SKM-1 (cell line): Measurements from ENCODE around the gene CMIP.
"Not testable (repeated sequence)": the region's sequence is repeated elsewhere in the genome, so short reads cannot be mapped to it uniquely, and the experiment has no call there.

ENCODE experiments used
- DNase-seq: peaks from one replicate; lab custom pipeline; 2025; ENCODE audit not compliant: unreplicated experiment; lab: John Stamatoyannopoulos, UW

CMIP gene

DNA sequence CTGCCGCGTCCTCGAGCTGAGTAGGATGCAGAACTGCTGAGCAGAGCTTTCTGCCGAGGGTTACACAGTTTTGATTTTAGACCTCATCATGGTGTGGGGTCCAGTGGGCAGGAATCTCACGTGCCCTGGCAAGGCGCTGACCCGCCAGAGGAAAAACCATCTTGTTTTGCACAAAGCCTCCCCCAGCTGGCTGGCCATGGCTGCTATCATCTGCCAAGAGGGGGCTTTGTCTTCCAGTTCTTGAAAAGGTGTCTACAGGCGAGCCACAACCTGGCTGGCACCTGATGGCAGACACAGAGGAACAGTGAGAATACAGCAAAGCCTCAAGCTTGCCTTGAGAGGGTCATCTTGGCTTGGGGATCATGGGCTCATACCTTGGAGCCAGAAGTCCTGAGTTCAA is 118.3 kb downstream of the CMIP start:
- DNase-seq = no peak

DNA sequence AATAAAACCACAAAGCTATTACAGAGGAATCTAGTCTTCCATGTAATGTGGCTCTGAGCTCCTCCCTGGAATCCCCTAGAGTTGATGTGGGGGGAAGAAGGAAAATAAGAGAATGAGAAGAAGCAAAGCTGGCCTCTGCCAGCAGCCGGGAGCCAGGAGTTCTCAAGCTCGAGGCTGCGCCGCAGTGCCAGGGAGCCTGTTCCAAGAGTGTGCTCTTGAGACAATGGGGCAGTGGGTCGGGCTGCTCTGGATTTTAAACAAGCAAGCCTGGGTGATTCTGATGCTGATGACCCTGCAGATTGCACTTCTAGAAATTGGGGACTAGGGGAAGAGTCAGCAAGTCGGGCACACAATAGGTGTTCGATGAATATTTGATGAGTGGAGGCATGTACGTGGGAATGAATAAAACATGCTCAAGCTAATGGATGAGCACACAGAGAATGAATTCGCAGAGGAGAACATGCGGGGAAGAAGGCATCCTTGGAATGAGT is 119.9 kb downstream of the CMIP start:
- no peak for DNase-seq

DNA sequence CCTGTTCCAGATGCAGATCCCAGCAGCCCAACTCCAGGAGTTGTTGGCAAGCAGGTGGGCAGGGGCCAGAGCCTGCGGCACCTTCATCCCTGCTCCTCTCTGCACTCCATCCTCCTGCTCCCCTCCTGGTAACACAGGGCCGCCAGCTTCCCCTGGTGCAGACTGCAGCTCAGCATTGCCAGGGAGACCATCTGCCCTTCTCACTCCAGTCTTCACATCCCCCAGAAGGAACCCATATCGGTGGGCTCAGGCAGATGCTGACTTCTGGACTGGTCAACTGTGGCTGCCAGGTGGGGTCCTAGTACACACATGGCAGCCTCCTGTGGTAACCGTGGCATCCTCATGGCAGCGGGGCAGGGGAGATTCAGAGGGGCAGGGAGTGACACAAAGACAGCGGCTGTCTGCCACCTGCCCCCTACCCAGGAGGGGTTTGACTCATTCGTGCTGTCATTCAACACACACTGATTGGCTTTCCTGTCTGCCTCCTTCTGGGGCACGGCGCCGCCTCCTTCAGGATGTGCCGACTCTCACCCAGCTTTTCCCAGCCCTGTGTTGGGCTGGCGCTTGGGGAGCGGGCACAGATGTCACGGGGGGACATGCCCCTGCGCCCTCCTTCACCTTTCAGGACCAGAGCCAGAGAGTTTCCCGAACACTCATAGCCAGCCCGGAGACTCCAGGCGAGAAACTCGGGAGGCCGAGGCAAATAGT is 120.9 kb downstream of the CMIP start:
- no peak for DNase-seq

DNA sequence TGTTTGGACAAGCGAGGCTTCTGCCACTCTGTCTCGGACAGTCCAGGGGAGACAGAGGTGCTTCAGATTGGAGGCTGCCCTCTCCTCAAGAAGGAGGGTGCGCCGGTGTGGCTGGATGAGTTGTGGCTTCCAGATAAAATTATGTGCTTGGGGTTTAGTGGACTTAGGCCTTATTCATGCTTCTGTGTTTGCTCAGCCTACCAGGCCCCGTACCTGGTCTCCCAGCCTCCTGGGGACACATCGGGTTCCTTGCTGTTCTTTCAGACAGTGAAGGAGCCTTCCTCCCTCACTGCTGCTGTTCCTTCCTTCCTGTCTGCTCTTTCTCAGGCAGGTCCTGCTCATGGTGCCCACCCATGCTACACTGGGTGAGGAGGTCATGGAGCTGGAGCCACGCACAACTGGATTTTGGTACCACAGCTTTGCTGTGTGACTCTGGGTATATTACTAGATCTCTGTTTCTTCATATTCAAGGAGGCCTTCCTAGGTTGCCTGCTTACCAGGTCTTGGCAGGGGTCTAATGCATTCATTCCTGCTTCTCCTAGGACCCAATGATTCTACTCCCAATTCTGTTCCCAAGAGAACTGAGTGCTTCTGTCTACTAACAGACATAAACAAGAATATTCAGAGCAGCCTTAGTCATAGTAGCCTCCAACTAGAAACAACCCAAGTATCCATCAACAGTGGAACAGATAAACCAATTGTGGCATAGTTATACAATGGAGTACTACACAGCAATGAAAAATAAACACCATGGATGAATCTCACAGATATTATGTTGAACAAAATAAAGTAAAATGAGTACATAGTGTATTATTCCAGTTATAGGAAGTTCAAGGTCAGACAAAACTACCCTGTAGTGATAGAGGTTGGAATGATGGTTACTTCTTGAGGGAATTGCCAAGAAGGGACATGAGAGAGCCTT is 121.7 kb downstream of the CMIP start:
- no peak for DNase-seq

DNA sequence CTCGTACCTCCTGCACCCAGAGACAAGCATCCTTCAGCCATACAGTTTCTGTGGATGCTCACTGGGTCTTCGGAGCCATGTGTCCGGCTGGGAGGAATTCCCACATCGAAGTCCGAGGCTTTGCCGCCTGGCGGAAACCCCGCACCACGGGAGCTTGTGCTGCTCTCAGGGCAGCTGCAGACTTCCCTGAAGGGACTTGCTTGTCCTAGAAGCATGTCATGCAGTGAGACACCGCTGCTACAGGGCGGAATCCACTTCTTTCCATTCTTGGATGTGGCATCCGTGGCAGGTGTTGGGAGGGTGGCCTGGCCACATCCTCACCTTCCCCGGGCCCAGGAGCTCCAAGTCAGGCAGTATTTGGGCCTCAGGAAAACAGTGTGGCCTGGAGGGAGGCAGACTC is 122.5 kb downstream of the CMIP start:
- no peak for DNase-seq

DNA sequence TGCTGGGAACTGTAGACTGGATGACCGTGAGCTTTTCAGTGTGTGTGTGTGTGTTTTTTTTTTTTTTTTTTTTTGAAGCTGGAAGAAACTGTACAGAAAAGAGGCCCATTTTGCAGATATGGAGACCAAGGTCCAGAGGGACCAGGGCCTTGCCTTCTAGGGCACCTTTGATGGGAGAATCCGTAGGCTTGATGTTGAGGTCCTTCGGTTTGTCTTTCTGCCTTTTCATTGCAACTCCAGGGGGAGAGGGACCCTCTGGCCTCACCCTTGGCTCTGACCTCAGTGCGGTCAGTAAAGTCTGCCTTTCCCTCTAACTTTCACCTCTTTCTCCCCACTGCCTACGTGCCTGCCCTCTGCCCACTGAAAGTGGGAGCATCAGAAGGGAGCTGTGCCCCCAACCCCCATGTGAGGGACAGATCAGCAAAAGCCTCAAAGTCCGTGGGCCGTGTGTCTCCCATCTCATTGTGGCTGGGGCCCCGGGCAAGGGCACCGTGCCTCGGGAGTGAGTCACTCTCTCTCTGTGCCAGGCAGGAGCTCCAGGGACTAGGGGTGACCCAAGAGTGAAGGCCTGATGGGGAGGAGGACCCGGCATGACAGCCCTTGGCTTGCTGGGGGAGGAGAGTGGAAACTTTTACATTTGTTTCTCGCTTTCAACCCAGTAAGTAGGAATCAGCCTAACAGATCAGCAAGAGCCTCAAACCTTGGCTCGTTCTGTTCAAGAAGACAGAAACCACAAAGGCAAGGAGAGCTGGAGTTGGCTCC is 123.6 kb downstream of the CMIP start:
- DNase-seq = no peak

DNA sequence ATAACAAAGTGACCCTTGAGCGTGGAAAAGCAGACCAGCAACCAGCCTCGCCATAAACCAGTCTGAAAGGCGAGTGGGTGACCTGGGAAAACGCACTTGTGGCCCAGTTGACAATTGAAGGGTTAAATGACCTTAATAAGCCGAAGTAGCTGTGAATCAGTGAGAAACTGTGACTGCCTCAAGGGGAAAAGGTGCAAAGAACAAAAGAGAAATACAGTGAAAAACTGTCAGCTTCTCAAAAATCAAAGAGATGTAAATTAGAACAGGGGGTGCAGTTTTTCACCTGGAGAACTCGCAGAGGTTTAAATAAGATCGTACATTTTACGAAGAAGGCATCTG is 124.1 kb downstream of the CMIP start:
- DNase-seq = no peak

DNA sequence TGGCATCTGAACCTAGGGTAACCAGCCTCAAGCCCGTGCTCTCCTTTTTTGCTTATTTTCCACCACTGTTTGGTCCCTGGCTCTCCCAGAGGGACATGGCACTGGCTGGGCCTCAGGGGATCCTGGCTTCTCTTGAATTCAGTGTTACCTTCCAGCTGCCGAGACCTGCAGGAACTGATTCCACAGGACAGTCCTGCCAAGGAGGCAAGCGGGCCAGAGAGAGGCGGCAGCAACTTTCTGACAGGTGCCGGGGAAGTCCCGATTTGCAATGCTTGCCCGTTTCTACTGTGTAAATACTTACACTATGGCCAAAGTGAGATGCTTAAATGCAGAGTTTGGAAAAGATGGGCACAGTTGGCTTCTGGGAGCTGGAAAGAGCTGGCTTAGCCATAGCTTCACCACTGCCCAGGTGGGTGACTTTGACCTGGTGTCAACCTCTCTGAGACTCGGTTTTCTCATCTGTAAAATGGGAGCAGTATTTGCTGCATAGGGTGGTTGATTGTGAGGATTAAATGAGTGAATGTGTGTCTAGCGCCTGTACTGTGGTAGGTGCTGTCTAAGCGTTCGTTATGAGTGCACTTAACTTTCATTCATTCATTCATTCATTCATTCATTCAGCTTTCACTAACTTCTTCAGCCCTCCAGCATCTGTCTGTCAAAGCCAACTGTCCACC is 124.9 kb downstream of the CMIP start:
- no peak for DNase-seq

DNA sequence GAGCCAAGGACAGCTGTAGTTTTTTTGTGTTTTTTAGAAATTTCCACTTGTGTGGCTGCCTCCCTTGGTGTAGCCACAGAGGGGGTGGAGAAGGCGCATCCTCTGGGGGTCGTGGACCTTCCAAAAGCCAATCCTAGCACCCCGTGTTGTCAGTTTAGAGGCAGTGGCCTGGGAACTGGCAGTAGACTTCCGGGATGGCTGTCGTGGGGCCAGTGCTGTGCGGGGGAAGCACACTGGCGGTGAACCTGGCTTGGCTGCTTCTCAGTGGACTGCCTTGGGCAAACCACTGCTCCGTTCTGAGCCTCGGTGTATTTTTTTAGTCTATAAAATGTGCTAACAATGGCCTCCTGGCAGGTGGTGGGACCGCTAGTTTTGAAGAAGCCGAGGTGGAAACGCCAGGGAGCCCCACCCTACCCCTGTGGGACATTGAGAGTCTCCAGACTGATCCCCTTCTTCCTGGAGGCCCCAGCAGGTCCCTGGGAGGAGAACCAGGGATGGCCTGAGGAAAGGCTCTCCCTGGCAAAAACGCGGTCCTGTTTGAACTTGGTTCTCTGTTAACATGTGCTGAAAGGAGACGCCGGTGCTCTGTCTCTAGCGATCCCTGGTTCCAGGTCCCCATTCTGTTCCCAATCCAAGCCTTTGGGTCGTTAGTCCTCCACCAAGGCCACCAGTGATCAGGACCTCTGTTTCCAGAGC is 125.7 kb downstream of the CMIP start:
- DNase-seq = no peak

DNA sequence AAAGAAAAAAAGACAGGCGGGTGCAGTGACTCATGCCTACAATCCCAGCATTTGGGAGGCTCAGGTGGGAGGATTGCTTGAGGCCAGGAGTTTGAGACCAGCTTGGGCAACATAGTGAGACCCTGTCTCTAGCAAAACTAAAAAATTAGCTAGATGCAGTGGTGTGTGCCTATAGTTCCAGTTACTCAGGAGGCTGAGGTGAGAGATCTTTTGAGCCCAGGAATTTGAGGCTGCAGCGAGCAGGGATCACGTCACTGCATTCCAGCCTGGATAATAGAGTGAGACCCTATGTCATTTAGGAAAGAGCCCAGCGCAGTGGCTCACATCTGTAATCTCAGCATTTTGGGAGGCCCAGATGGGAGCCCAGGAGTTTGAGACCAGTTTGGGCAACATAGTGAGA is 126.6 kb downstream of the CMIP start:
- DNase-seq = no peak

DNA sequence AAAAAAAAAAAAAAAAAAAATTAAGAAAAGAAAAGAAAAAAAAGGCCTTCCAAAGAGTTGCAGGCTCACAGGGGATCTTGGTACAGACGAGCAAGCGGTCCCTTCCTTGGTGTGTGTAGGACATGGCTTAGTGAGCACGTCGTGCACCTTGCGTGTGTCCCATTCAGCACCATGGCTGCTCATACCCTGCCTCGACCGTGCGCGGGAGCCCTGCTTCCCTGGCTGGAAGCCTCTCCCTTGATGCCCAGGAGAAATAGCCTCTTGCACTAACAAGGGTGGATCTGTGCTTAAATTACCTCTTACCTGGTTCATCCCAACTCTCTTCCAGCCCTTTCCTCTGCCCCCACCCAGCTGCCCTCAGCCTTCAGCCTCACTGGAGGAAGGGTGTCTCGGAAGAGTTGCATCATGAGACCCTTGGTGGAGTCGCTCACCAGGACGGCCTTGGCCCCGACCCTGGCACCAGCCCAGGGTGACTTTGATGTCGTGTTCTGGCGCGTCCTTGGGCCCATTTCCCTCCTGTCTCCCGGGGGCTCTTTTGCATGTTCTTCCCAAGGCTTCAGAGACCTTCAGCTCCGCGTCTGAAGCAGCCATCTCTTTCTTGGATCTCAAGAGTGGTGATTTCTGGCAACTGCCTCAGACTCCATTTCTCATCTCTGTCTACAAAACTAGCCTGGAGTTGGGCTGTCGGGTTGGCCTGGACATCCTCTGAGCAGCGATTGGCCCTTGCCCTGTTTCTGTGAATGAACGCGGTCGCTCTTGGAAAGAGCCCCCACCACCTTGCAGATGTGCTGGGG is 127.2 kb downstream of the CMIP start:
- DNase-seq = no peak

DNA sequence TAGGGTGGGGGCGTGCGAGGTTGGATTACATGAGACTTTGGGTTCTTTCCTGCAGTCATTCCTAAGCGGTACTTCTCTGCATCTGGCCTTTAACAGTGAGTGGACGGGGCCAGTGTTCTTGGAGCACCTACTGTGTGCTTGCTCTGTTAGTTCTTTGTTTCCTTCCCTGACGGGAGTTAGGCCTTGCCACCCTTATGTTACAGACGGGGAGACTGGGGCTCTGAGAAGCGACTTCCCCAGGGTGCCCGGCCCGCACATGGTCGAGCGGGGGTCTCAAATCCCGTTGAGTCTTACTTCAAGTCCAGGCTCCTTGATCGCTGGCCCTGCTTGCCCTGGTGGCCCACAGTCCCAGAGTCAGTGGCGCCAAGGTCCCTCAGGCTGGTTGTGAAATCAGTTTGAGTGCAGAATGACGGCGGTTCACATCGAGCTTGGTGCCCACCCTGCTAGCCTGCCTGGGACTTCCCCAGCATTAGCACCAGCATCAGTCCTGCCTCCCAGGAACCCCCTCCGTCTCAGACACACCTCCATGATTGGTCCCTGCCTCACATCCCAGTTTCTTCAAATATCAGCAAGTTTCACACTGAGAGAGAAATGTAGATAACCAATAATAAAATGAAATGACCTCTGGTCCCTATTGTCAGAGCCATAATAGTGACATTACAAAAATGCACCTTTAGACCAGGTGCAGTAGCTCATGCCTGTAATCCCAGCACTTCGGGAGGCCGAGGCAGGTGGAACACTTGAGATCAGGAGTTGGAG is 128.0 kb downstream of the CMIP start:
- no peak for DNase-seq

DNA sequence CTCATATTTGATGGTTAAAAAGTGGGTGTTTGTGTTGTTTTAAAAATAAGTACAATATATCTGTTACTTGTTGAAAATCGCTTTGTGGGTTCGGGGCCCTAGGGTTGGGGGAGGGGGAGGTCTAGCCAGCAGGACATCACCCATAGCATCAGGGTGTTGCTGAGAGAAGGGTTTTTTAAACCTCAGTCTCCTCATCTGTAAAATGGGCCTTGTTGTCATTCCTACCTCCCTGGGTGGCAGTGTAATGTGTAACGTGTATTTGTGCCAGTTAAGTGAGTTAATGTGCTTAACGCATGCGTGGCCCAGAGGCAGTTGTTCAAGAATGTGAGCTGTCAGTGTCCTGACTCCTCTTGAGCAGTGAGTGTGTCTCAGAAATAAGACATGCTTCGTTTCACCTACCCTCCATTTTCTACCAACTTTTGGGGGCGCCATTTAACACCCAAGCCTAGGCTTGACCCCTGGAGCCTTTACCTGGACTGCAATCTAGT is 129.0 kb downstream of the CMIP start:
- no peak for DNase-seq

DNA sequence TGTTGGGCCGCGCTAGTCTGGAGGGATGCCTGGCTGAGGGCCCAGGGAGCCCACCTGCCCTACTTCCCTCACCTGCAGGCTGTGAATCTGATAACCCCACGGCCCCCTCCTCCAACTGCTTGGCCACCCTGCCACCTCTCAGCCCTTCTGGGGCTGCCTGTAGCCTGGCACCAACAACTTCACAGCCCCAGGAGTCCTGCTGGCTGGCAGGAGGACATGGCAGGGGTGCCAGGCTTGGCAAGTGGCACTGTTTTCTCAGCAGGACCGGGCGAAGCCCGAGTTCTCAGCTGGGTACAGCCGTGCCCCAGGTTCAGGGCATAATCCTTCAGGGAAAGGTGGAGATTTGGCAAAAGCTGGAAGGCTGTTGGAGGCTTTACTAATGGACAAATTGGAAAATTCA is 129.6 kb downstream of the CMIP start:
- DNase-seq = no peak

DNA sequence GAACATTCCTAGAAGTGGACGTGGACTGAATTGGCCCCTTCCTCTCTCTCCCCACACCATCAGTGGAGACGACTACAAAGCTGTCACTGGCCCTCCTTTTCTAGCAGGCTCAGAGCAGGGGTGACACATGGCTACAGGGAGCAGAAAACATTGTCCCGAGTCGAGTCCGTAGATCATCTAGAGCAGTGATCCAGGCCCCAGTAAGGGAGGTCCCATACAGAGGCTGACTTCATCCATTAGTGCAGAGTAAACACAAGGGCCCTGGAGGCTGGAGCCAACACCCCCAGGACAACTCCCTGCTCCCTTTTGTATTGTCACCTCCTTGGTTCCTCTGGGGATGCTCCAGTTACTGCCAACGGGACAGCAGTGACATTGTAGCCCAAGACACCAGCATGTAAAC is 130.7 kb downstream of the CMIP start:
- no peak for DNase-seq

DNA sequence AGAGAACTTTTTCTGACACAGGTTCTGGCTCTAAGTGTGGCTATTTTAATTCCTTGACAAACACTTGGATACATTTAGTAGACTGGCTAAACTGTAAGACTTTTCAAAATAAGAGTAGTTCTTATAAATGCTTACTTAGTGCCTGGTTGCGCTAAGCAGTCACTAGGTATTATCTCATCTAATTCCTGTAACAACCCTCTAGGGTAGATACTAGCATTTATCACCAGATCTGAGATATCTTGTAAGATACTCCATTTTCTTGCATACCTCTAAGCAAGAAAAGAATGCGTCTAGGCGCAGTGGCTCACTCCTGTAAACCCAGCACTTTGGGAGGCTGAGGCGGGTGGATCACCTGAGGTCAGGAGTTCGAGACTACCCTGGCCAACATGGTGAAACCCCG is 131.2 kb downstream of the CMIP start:
- DNase-seq = no peak

DNA sequence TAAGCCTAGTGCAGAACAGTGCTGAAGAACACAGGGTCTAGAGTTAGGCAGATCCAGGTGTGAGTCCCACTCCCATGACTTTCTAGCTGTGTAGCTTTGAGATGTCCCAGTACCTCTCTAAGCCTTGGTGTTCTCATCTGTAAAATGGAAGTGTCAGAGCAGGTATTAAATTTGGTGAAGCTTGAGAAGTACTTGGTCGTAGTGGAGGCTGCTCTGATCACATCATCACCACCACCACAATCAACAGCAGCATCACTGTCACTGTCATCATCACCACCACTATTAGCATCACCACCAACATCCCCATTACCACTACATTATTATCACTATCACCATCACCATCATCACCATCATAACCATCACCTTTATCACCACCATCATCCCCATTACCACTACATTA is 132.1 kb downstream of the CMIP start:
- DNase-seq = no peak

DNA sequence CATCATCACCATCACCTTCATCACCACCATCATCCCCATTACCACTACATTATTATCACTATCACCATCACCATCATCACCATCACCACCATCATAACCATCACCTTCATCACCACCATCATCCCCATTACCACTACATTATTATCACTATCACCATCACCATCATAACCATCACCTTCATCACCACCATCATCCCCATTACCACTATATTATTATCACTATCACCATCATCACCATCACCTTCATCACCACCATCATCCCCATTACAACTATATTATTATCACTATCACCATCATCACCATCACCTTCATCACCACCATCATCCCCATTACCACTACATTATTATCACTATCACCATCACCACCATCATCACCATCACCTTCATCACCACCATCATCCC is 132.7 kb downstream of the CMIP start:
- DNase-seq = not testable (repeated sequence)

DNA sequence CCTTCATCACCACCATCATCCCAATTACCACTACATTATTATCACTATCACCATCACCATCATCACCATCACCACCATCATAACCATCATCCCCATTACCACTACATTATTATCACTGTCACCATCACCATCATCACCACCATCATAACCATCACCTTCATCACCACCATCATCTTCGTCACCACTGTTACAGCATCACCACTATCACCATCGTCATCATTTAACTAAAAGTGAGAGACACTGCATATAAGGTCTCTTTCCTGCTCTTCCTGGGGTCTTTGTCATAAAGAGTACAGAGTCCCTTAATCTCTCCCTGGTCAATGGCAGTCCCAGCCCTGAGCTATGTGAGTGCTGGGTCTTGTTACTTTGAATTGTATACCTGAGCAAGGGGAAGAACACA is 133.5 kb downstream of the CMIP start:
- DNase-seq = no peak
